Measurements from ENCODE around the gene TMEM258.

TMEM258 gene

DNA sequence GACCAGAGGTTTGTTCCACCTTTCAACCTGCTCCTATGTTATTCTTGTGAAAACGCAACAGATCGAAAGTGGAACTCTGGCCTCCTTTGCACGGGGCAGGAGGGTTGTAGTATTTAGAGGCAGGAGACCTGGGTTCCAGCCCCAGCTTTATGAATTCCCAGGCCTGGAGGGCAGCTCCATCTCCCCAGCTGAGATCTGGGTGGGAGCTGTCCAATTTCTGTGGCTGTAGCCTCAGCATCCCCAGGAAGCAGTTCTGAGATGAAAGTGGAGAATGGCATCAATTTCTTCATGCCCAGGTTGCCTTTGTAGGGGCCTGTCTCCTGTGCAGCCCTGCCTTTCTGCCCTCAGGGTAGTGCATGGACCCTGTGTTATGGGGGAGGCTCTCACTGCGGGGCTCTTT is 39.8 kb upstream of the TMEM258 start:
- TF ChIP-seq CTCF (IDR thresholded peaks at IDR 0.05; ENCODE audit: low read depth, low read length): no peak
- no peak for DNase-seq (ENCODE audit: low read depth in 2 of 2)

GRCh38 chr11:61830237-61831105 is 38.1 kb upstream of the TMEM258 start:
- DNase-seq (ENCODE audit: low read depth in 2 of 2): peak; percentile 30 to 63
- no peak for TF ChIP-seq CTCF (IDR thresholded peaks at IDR 0.05; ENCODE audit: low read depth, low read length)
- H3K4me3 ChIP-seq (replicated peaks in 1 of 2; ENCODE audit: low read depth in 2 of 2, low read length in 2 of 2): peak overlapping the region; percentile 73 to 96

More for the DNA sequence above, 39.8 kb upstream of the TMEM258 start:
- H3K4me3 ChIP-seq (replicated peaks in 1 of 2; ENCODE audit: low read depth in 2 of 2, low read length in 2 of 2): peak overlapping the region in 1 of 2 donors; percentile 96

DNA sequence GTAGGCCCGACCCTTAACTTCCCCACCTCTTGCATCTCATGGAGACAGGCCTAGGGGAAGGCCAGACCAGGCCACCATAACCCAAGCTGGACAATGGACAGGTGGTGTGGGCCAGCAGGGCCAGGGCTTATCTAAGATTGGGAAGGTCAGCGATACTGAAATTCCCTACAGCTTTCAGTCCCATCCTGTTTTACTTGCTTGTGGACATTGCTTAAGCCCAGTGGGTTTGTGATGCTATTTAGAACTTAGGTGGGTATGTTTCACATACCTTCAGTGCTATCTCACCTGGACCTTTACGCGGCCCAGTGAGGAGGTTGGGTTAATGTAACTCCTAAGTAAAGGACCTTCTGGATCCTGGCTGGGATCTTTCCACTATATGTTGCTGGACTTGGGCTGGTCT is 37.4 kb upstream of the TMEM258 start:
- no peak for TF ChIP-seq CTCF (IDR thresholded peaks at IDR 0.05; ENCODE audit: low read depth, low read length)
- peak overlapping the region; percentile 73 to 96 for H3K4me3 ChIP-seq (replicated peaks in 1 of 2; ENCODE audit: low read depth in 2 of 2, low read length in 2 of 2)
- DNase-seq (ENCODE audit: low read depth in 2 of 2): no peak

GRCh38 chr11:61828629-61829407 is 36.4 kb upstream of the TMEM258 start:
- H3K4me3 ChIP-seq (replicated peaks in 1 of 2; ENCODE audit: low read depth in 2 of 2, low read length in 2 of 2): peak overlapping the region; percentile 73 to 96
- peak; percentile 54 for TF ChIP-seq CTCF (IDR thresholded peaks at IDR 0.05; ENCODE audit: low read depth, low read length)
- DNase-seq (ENCODE audit: low read depth in 2 of 2): peak; percentile 34 to 51

DNA sequence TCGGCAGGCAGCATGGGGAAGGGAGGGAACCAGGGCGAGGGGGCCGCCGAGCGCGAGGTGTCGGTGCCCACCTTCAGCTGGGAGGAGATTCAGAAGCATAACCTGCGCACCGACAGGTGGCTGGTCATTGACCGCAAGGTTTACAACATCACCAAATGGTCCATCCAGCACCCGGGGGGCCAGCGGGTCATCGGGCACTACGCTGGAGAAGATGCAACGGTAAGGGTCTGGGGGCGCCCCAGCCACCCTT is 35.9 kb upstream of the TMEM258 start:
- H3K4me3 ChIP-seq (replicated peaks in 1 of 2; ENCODE audit: low read depth in 2 of 2, low read length in 2 of 2): peak overlapping the region; percentile 73 to 96
- no peak for DNase-seq (ENCODE audit: low read depth in 2 of 2)
- no peak for TF ChIP-seq CTCF (IDR thresholded peaks at IDR 0.05; ENCODE audit: low read depth, low read length)

DNA sequence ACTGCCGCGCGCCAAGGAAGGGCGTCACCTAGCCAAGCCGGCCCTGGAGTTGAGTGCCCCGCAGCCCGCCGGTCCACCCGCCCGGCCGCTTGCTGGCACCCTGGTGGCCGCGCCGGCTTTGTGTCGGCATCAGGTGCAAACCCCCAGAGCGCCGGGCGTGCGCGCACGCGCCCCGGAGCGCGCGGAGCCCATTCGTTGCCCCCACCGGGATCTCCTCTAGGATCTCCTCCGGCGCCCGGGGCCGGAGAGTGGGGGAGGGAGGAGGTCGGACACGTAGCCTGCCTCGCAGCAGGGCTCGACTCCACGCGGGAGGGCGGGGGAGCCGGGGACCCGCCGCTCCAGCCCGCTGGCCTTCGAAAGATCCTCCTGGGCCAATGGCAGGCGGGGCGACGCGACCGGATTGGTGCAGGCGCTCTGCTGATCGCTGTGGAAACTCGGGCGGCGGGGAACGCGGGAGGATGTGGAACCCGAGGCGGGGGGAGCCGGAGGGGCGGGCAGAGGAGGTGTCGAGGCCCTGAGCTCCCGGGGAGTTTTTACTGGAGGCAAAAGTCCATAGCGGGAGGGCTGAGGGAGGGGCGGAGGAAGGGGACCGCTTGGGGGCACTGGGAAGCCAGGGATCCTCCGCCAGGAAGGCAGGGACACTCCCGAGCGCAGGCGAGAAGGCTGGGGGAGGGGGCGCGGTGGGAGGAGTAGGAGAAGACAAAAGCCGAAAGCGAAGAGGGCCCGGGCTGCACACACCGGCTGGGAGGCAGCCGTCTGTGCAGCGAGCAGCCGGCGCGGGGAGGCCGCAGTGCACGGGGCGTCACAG is 35.4 kb upstream of the TMEM258 start, which contains the start of gene FADS2:
FADS2 (plus strand) TSS at position 730 of the 808 bp plus-strand sequence. CDS start 91 bp downstream, outside the sequence.
- peak within 1 kb of the TSS; percentile 73 to 96 for H3K4me3 ChIP-seq (replicated peaks in 1 of 2; ENCODE audit: low read depth in 2 of 2, low read length in 2 of 2)
- no peak for TF ChIP-seq CTCF (IDR thresholded peaks at IDR 0.05; ENCODE audit: low read depth, low read length)
- peak; percentile 98 for DNase-seq (ENCODE audit: low read depth in 2 of 2)

All from cardiac fibroblast (primary cell).